CD14-positive monocyte (primary cell): ENCODE measurements around the gene LRP1B. TPM values are rescaled to one million over a fixed set of nuclear protein-coding genes. Genes with fewer than 3 reads are reported as not detected.

Source experiments
- DNase-seq, 3 donors: peaks; one replicate each; pipeline ENCODE4 v3.0.0-alpha.2; 2011 to 2022
- H2AFZ ChIP-seq: 2 replicates; pipeline ENCODE4 v1.6.0; 2012; ENCODE audit warnings: mild to moderate bottlenecking, low read depth, low read length, inconsistent platforms; ENCODE audit not compliant: insufficient read depth, poor library complexity, severe bottlenecking
- H3K27ac ChIP-seq, 2 donors: 1 replicate in 1 of 2; 2 replicates in 1 of 2; pipeline ENCODE4 v1.5.1; 2012 to 2013; ENCODE audit warnings: low read length in 2 of 2, control low read depth in 1 of 2, inconsistent platforms in 1 of 2, low read depth in 1 of 2, mild to moderate bottlenecking in 1 of 2
- H3K27me3 ChIP-seq, 2 donors: one replicate each; pipeline versions ENCODE4 v1.6.0 to v1.6.1; 2011 to 2013; ENCODE audit warnings: low read length in 2 of 2; ENCODE audit not compliant: control insufficient read depth in 2 of 2, insufficient read depth in 2 of 2
- H3K36me3 ChIP-seq, 2 donors: replicated peaks in 1 of 2; 1 replicate in 1 of 2; 2 replicates in 1 of 2; pipeline versions ENCODE4 v1.5.1 to v1.6.1; 2012 to 2013; ENCODE audit warnings: low read length in 2 of 2, control low read depth in 1 of 2, inconsistent platforms in 1 of 2, mild to moderate bottlenecking in 1 of 2; ENCODE audit not compliant: insufficient read depth in 2 of 2, control insufficient read depth in 1 of 2
- H3K4me1 ChIP-seq, 2 donors: 1 replicate in 1 of 2; 2 replicates in 1 of 2; pipeline versions ENCODE4 v1.5.1 to v1.6.1; 2012 to 2013; ENCODE audit warnings: low read length in 2 of 2, control low read depth in 1 of 2, inconsistent platforms in 1 of 2, mild to moderate bottlenecking in 1 of 2, moderate library complexity in 1 of 2; ENCODE audit not compliant: insufficient read depth in 2 of 2, control insufficient read depth in 1 of 2
- H3K4me2 ChIP-seq: replicated peaks from 2 replicates; pipeline ENCODE3; 2012; ENCODE audit warnings: low read length, moderate library complexity, mild to moderate bottlenecking; ENCODE audit not compliant: poor library complexity, severe bottlenecking; ENCODE audit errors: extremely low read depth
- H3K4me3 ChIP-seq, 3 experiments: fragments of 200-600 bp in 1 of 3; sonication (generic) in 1 of 3; replicated peaks in 1 of 3; 1 replicate in 2 of 3; 2 replicates in 1 of 3; pipeline ENCODE4 v1.5.1; 2011 to 2013; ENCODE audit warnings: low read length in 3 of 3, mild to moderate bottlenecking in 3 of 3, control low read depth in 2 of 3, low read depth in 2 of 3, inconsistent platforms in 1 of 3, moderate library complexity in 1 of 3
- H3K79me2 ChIP-seq: 2 replicates; pipeline ENCODE4 v1.6.0; 2012; ENCODE audit warnings: mild to moderate bottlenecking, control low read depth, inconsistent platforms, low read length, moderate library complexity; ENCODE audit not compliant: insufficient read depth
- H3K9ac ChIP-seq: 2 replicates; pipeline ENCODE4 v1.6.0; 2017; ENCODE audit warnings: low read length, mild to moderate bottlenecking; ENCODE audit not compliant: insufficient read depth, poor library complexity, severe bottlenecking
- H3K9me3 ChIP-seq, 2 donors: replicated peaks in 1 of 2; 1 replicate in 1 of 2; 2 replicates in 1 of 2; pipeline versions ENCODE4 v1.5.1 to v1.6.1; 2012 to 2013; ENCODE audit warnings: low read length in 2 of 2, control low read depth in 1 of 2; ENCODE audit not compliant: control insufficient read depth in 1 of 2, insufficient read depth in 1 of 2
- H4K20me1 ChIP-seq: 2 replicates; pipeline ENCODE4 v1.6.0; 2012; ENCODE audit warnings: mild to moderate bottlenecking, low read length, control low read depth, moderate library complexity; ENCODE audit not compliant: insufficient read depth
- H3K27ac Mint-ChIP-seq, 7 donors: one replicate each; pipeline ENCODE4 v1.8.0; 2020; ENCODE audit warnings: mild to moderate bottlenecking in 7 of 7, mixed read lengths in 7 of 7, moderate library complexity in 6 of 7, inconsistent platforms in 2 of 7
- H3K27me3 Mint-ChIP-seq, 3 donors: one replicate each; pipeline ENCODE4 v1.8.0; 2021 to 2022; ENCODE audit warnings: low read depth in 3 of 3, mild to moderate bottlenecking in 3 of 3, mixed read lengths in 3 of 3, moderate library complexity in 3 of 3, inconsistent platforms in 1 of 3
- H3K36me3 Mint-ChIP-seq, 2 donors: one replicate each; pipeline ENCODE4 v1.8.0; 2020; ENCODE audit warnings: mixed read lengths in 2 of 2, inconsistent platforms in 1 of 2, mild to moderate bottlenecking in 1 of 2
- H3K4me1 Mint-ChIP-seq: one replicate; pipeline ENCODE4 v1.8.0; 2020; ENCODE audit warnings: mild to moderate bottlenecking, mixed read lengths
- H3K4me3 Mint-ChIP-seq, 2 donors: one replicate each; pipeline ENCODE4 v1.8.0; 2020; ENCODE audit warnings: mild to moderate bottlenecking in 2 of 2, mixed read lengths in 2 of 2, moderate library complexity in 1 of 2
- H3K9me3 Mint-ChIP-seq, 7 donors: one replicate each; pipeline ENCODE4 v1.8.0; 2020 to 2022; ENCODE audit warnings: mixed read lengths in 7 of 7, mild to moderate bottlenecking in 6 of 7, moderate library complexity in 6 of 7, inconsistent platforms in 2 of 7
- WGBS: methylation state at CpG from one replicate; pipeline ENCODE4 v1.1.5; 2013; ENCODE audit warnings: missing lambda C conversion rate; ENCODE audit not compliant: insufficient coverage; 5-methylcytosine and 5-hydroxymethylcytosine counted together
- intact Hi-C, 2 donors: fragments of 100-400 bp; cut with micrococcal nuclease; formaldehyde crosslinking; loops; one replicate each; pipeline versions ENCODE4 v1.15.0 to v1.15.1; 2023
- polyA plus RNA-seq, 3 donors: library from polyadenylated mRNA; depleted of rRNA in 1 of 3; unstranded in 2 of 3; stranded (reverse) in 1 of 3; fragments of 300-500 nt in 2 of 3; fragments of >200 nt in 1 of 3; fragmentation: Illumina TruSeq in 2 of 3; gene quantifications; 1 replicate in 2 of 3; 2 replicates in 1 of 3; pipeline ENCODE4 v1.2.3, GENCODE V29; 2012 to 2021
- TF ChIP-seq, protein P1 (sequence below): fragments of 200-600 bp; IDR thresholded peaks from one replicate; pipeline ENCODE4 v1.8.0; 2022; ENCODE audit warnings: antibody characterized with exemption, mild to moderate bottlenecking

The LRP1B gene
- polyA plus RNA-seq, 3 donors: not detected

- H3K4me3 ChIP-seq: no peak overlapping the region
- Mint-ChIP-seq H3K9me3 (peaks cover 1 to 5% (median 2%) of the 10 kb centered on the region in 7 donors), H3K27ac (no peak overlapping the region), H3K4me1 (no peaks in the 10 kb centered on the region), H3K4me3 (no peak overlapping the region), H3K27me3 (peaks cover 0 to 1% (median 0%) of the 10 kb centered on the region in 3 donors), H3K36me3 (no peaks in the 10 kb centered on the region)
- H4K20me1 ChIP-seq: no peaks in the 10 kb centered on the region
- intact Hi-C loops: no loop called here
- H3K27ac ChIP-seq: no peak overlapping the region
- WGBS: 94% methylated on average over 1 of the region's 2 CpGs
- no peaks in the 10 kb centered on the region for H3K79me2 ChIP-seq
- TF ChIP-seq, protein P1, sequence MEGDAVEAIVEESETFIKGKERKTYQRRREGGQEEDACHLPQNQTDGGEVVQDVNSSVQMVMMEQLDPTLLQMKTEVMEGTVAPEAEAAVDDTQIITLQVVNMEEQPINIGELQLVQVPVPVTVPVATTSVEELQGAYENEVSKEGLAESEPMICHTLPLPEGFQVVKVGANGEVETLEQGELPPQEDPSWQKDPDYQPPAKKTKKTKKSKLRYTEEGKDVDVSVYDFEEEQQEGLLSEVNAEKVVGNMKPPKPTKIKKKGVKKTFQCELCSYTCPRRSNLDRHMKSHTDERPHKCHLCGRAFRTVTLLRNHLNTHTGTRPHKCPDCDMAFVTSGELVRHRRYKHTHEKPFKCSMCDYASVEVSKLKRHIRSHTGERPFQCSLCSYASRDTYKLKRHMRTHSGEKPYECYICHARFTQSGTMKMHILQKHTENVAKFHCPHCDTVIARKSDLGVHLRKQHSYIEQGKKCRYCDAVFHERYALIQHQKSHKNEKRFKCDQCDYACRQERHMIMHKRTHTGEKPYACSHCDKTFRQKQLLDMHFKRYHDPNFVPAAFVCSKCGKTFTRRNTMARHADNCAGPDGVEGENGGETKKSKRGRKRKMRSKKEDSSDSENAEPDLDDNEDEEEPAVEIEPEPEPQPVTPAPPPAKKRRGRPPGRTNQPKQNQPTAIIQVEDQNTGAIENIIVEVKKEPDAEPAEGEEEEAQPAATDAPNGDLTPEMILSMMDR: no peak
- no peak overlapping the region for H2AFZ ChIP-seq
- DNase-seq: no peak
- H3K9me3 ChIP-seq: no peaks in the 10 kb centered on the region
- no peak overlapping the region for H3K9ac ChIP-seq
- H3K36me3 ChIP-seq: no peaks in the 10 kb centered on the region
- H3K27me3 ChIP-seq: no peaks in the 10 kb centered on the region
- H3K4me1 ChIP-seq: no peaks in the 10 kb centered on the region
- H3K4me2 ChIP-seq: no peak overlapping the region
Observed at GRCh38 chr2:141709756-141710155, 421.1 kb downstream of the LRP1B start.

DNA sequence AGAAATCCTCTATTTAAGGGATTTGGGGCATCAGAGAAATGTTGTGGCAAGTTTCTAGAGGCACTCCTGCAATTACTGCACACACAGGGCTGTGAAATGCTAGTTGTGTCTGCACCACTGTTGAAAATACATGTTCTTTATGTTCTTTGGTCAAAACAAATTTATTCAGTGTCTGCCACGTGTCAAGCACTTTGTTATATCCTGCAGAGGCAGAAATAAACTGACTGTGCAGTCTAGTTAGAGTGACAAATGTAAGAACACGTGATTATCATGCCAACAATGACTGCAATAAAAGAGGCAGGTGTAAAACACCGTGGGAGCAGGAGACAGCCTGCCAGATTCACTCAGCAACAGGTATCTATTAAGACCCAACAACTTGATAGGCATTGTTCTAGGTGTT lies 423.3 kb downstream of the LRP1B start:
- no peak overlapping the region for H3K9ac ChIP-seq
- H4K20me1 ChIP-seq: no peaks in the 10 kb centered on the region
- Mint-ChIP-seq H3K36me3 (no peaks in the 10 kb centered on the region), H3K27ac (no peak overlapping the region), H3K27me3 (peaks cover 0 to 1% (median 0%) of the 10 kb centered on the region in 3 donors), H3K9me3 (peaks cover 1 to 3% (median 2%) of the 10 kb centered on the region in 7 donors), H3K4me3 (no peak overlapping the region), H3K4me1 (no peaks in the 10 kb centered on the region)
- intact Hi-C loops: no loop called here
- no peaks in the 10 kb centered on the region for H3K27me3 ChIP-seq
- TF ChIP-seq, protein P1: no peak
- H3K4me3 ChIP-seq: no peak overlapping the region
- no peaks in the 10 kb centered on the region for H3K4me1 ChIP-seq
- WGBS: 56% methylated on average over 2 of the region's 3 CpGs
- DNase-seq: no peak
- no peaks in the 10 kb centered on the region for H3K9me3 ChIP-seq
- no peak overlapping the region for H3K4me2 ChIP-seq
- H3K79me2 ChIP-seq: no peaks in the 10 kb centered on the region
- no peak overlapping the region for H2AFZ ChIP-seq
- H3K36me3 ChIP-seq: no peaks in the 10 kb centered on the region
- no peak overlapping the region for H3K27ac ChIP-seq
